Esophagus squamous epithelium (tissue), 5 donors: ENCODE measurements around the gene CAMK2A. TPM values are rescaled to one million over a fixed set of nuclear protein-coding genes. Genes with fewer than 3 reads are reported as not detected.

Experiments used
- DNase-seq: peaks from one replicate; lab custom pipeline; 2025; lab: John Stamatoyannopoulos, UW
- H3K27ac ChIP-seq, 4 donors: fragments of 200-600 bp; sonication (generic); one replicate each; pipeline ENCODE4 v1.5.1; 2016 to 2019; ENCODE audit warnings: mild to moderate bottlenecking in 1 of 4
- H3K27me3 ChIP-seq, 4 donors: fragments of 200-600 bp; sonication (generic); 1 replicate in 3 of 4; 2 replicates in 1 of 4; pipeline versions ENCODE4 v1.5.1 to v1.6.0; 2017 to 2021; ENCODE audit warnings: antibody characterized with exemption in 1 of 4
- H3K36me3 ChIP-seq, 3 donors: fragments of 200-600 bp; sonication (generic); one replicate each; pipeline ENCODE4 v1.5.1; 2016 to 2019
- H3K4me1 ChIP-seq, 3 donors: fragments of 200-600 bp; sonication (generic); one replicate each; pipeline ENCODE4 v1.5.1; 2017 to 2019
- H3K4me3 ChIP-seq, 4 donors: fragments of 200-600 bp; sonication (generic); 1 replicate in 3 of 4; 2 replicates in 1 of 4; pipeline ENCODE4 v1.5.1; 2016 to 2019; ENCODE audit warnings: mild to moderate bottlenecking in 2 of 4, moderate library complexity in 1 of 4
- H3K9me3 ChIP-seq, 3 donors: fragments of 200-600 bp; sonication (generic); one replicate each; pipeline ENCODE4 v1.5.1; 2016 to 2019
- POLR2A ChIP-seq, 4 donors: fragments of 450-650 bp; IDR thresholded peaks; one replicate each; pipeline ENCODE4 v1.6.1; 2017; ENCODE audit warnings: antibody characterized with exemption in 4 of 4, mild to moderate bottlenecking in 4 of 4, moderate library complexity in 3 of 4
- WGBS, 2 donors: methylation state at CpG; one replicate each; pipeline ENCODE4 v1.1.5; 2018; 5-methylcytosine and 5-hydroxymethylcytosine counted together
- intact Hi-C: fragments of 100-400 bp; cut with DNase I; formaldehyde crosslinking; loops from one replicate; pipeline ENCODE4 v1.15.0; 2022
- total RNA-seq, 4 donors: library from RNA; depleted of rRNA; stranded (reverse); fragments of >200 nt; gene quantifications; one replicate each; pipeline ENCODE4 v1.1.0, GENCODE V29; 2016
- TF ChIP-seq, protein P1 (sequence below), 6 experiments: fragments of 450-650 bp in 4 of 6; fragments of 200-600 bp in 2 of 6; sonication (generic) in 2 of 6; IDR thresholded peaks; one replicate each; pipeline ENCODE4 v1.5.1; 2016 to 2019; ENCODE audit warnings: antibody characterized with exemption in 6 of 6, mild to moderate bottlenecking in 4 of 6, moderate library complexity in 4 of 6
- donor health status: DM: yes; HTN: yes; CAD: no.

CAMK2A gene
- total RNA-seq, 4 donors from 2014 or later, result 0.04 TPM; not detected in 3

DNA sequence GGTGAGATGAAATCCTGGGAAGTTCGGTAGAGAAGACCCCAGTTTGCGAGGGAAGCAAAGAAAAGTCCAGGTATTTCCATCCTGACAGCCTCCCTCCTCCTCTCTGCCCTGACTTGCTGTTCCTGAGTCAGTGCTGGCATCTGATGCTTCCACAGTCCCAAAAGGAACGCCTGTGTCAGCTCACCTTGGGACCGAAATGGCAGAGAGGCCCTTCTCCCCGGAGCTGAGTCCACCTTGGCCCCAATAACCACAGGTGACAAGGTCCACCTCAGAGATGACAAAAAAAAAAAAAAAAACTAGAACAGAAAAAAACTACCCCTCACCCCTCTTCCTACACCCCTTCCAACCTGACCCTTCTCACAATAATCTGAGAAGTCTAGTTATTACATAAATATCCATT is 68.1 kb downstream of the CAMK2A start:
- H3K9me3 ChIP-seq, result no peaks in the 10 kb centered on the region
- 58 to 64% methylated on average over 5 of the region's 5 CpGs for WGBS, 2 donors
- peaks cover 0 to 40% (median 0%) of the 10 kb centered on the region in 4 donors for H3K27me3 ChIP-seq
- TF ChIP-seq POLR2A (IDR thresholded peaks at IDR 0.05), result no peak
- TF ChIP-seq, protein P1, sequence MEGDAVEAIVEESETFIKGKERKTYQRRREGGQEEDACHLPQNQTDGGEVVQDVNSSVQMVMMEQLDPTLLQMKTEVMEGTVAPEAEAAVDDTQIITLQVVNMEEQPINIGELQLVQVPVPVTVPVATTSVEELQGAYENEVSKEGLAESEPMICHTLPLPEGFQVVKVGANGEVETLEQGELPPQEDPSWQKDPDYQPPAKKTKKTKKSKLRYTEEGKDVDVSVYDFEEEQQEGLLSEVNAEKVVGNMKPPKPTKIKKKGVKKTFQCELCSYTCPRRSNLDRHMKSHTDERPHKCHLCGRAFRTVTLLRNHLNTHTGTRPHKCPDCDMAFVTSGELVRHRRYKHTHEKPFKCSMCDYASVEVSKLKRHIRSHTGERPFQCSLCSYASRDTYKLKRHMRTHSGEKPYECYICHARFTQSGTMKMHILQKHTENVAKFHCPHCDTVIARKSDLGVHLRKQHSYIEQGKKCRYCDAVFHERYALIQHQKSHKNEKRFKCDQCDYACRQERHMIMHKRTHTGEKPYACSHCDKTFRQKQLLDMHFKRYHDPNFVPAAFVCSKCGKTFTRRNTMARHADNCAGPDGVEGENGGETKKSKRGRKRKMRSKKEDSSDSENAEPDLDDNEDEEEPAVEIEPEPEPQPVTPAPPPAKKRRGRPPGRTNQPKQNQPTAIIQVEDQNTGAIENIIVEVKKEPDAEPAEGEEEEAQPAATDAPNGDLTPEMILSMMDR (IDR thresholded peaks at IDR 0.05), result no peak
- intact Hi-C loops, result no loop called here
- peaks cover 0 to 10% (median 3%) of the 10 kb centered on the region in 3 donors for H3K4me1 ChIP-seq
- no peak for DNase-seq
- H3K27ac ChIP-seq, result no peak overlapping the region
- no peak overlapping the region for H3K4me3 ChIP-seq
- no peaks in the 10 kb centered on the region for H3K36me3 ChIP-seq

DNA sequence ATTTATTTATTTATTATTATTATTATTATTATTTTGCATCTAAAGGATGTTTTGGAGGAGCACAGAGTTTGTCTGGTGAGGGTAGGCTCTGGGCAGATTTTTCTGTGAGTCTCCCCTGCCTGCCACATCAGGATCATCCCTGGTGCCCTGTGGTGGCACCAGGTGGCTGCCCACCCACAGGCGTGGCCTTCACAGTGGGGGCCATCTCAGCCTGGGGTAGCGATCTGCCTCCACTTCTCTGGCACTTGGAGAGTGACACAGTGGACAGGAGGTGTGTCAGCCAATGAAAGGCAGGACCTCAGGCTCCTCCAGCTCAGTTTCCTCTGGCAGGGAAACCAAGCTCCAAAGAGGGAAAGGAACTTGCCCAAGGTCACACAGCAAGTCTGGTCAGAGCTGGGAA is 69.7 kb downstream of the CAMK2A start:
- TF ChIP-seq, protein P1 (IDR thresholded peaks at IDR 0.05), result no peak
- TF ChIP-seq POLR2A (IDR thresholded peaks at IDR 0.05), result no peak
- Histone ChIP-seq H3K27me3 (peaks cover 0 to 43% (median 0%) of the 10 kb centered on the region in 4 donors), H3K9me3 (no peaks in the 10 kb centered on the region), H3K27ac (no peak overlapping the region), H3K4me3 (no peak overlapping the region), H3K4me1 (peaks cover 0 to 10% (median 3%) of the 10 kb centered on the region in 3 donors), H3K36me3 (no peaks in the 10 kb centered on the region)
- intact Hi-C loops, result loop anchor here (5.0 kb wide), 1 partner anchor 58 kb away; no protein-coding TSS in a partner anchor
- 57% methylated on average over 1 of the region's 2 CpGs; no CpG with 5 or more reads in 1 of the 2 donors for WGBS, 2 donors
- DNase-seq, result no peak

DNA sequence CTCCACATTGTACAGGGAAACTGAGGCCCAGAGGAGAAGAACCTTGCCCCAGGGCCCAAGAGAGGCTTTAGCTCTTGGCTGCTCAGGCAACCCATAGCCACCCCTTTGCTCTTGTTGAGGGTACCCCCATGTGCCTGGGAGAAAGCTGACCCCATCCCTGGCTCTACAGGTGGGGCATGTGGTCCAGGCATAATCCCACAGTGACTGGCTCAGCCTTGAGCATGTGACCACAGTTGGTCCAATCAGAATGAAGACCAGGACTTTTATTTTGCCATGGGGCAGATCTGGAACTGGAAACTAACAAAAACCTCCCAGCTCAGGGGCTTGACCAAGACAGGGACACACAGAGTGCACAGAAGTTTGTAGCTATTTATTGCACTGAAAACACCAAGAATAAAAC is 70.4 kb downstream of the CAMK2A start:
- intact Hi-C loops, result loop anchor here (5.0 kb wide), 1 partner anchor 57 kb away; no protein-coding TSS in a partner anchor
- TF ChIP-seq POLR2A (IDR thresholded peaks at IDR 0.05), result no peak
- TF ChIP-seq, protein P1 (IDR thresholded peaks at IDR 0.05), result no peak
- DNase-seq, result no peak
- Histone ChIP-seq H3K27me3 (peaks cover 0 to 43% (median 0%) of the 10 kb centered on the region in 4 donors), H3K4me3 (no peak overlapping the region), H3K9me3 (no peaks in the 10 kb centered on the region), H3K36me3 (no peaks in the 10 kb centered on the region), H3K27ac (no peak overlapping the region), H3K4me1 (peaks cover 0 to 10% (median 3%) of the 10 kb centered on the region in 3 donors)

DNA sequence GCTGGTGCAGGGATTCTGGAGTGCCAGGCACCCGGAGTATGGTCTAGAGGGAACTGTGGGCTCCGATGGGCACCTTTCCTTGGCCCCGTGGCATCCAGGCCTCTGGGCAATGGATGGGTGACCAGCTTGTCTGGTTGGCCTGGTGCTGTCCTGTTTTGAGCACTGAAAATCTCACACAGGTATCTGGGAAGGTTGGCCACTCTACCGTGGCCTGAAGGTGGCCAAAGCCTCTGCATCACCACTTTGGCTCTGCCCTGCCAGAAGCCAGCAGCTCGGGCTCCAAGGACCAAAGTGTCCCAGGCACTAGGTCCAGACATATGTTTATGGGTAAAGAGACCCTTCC is 70.9 kb downstream of the CAMK2A start:
- peaks cover 0 to 43% (median 0%) of the 10 kb centered on the region in 4 donors for H3K27me3 ChIP-seq
- H3K36me3 ChIP-seq, result no peaks in the 10 kb centered on the region
- intact Hi-C loops, result loop anchor here (5.0 kb wide), 1 partner anchor 56 kb away; no protein-coding TSS in a partner anchor
- no peak overlapping the region for H3K27ac ChIP-seq
- no peak for DNase-seq
- TF ChIP-seq POLR2A (IDR thresholded peaks at IDR 0.05), result no peak
- TF ChIP-seq, protein P1 (IDR thresholded peaks at IDR 0.05), result no peak
- peaks cover 0 to 10% (median 3%) of the 10 kb centered on the region in 3 donors for H3K4me1 ChIP-seq
- no peaks in the 10 kb centered on the region for H3K9me3 ChIP-seq
- H3K4me3 ChIP-seq, result no peak overlapping the region
- WGBS, 2 donors, result 0 to 70% methylated on average over 1 to 2 of the region's 5 CpGs

DNA sequence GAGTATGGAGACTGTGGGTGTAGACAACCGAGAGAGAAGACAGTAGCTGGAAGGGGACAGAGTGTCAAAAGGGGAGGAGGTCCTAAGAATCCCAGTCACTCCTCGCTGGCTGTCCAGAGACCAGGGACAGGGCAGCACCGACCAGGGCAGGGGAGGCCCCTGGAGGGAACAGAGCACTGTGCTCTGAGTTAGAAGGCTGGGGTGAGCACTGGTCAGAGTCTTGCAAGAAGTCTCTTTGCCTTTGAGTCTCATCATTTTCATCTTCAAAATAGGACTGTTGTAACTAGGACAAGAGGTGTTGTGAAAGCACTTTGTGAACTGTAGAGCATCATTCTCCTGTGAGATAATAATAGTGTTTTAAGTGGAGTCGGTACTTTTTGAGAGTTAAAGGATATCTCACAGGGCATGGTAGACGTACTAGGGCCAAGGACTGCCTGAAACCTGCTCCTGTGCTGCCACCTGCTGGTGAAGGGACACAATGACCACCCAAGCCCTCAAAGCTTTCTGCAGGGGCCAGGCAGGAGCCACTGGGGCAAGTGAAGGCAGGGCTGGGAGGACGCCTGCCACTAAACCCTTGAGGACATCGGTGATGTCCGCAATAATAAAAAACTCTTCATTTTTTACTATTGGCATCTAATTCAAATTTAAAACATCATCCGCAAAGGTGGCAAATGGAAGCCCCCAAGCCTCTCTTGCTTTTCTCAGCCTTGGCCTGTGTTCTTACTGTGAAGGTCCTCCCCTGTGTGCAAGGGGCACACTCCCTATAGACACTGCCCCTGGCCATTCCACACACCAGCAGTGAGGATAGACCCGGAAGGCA is 71.5 kb downstream of the CAMK2A start:
- 24 to 27% methylated on average over 9 to 10 of the region's 10 CpGs for WGBS, 2 donors
- Histone ChIP-seq H3K9me3 (no peaks in the 10 kb centered on the region), H3K4me3 (no peak overlapping the region), H3K27ac (no peak overlapping the region), H3K27me3 (peaks cover 0 to 43% (median 0%) of the 10 kb centered on the region in 4 donors), H3K36me3 (no peaks in the 10 kb centered on the region), H3K4me1 (peaks cover 0 to 10% (median 3%) of the 10 kb centered on the region in 3 donors)
- intact Hi-C loops, result loop anchor here (5.0 kb wide), 1 partner anchor 56 kb away; no protein-coding TSS in a partner anchor
- TF ChIP-seq POLR2A (IDR thresholded peaks at IDR 0.05), result no peak
- TF ChIP-seq, protein P1 (IDR thresholded peaks at IDR 0.05), result peak; percentile 72 to 95 (median 90)
- peak; percentile 17 for DNase-seq
